Spleen (tissue), 7 donors: ENCODE data around the gene TBXAS1.

ENCODE experiments used
- CTCF ChIP-seq, 11 experiments: fragments of 200-600 bp in 7 of 11; fragments of 450-650 bp in 4 of 11; sonication (generic) in 4 of 11; IDR thresholded peaks in 8 of 11; conservative IDR thresholded peaks in 3 of 11; 1 replicate in 7 of 11; 2 replicates in 4 of 11; pipeline versions ENCODE4 v1.4.0 to v1.8.0; 2016 to 2021; ENCODE audit warnings: antibody characterized with exemption in 11 of 11, inconsistent platforms in 4 of 11, mild to moderate bottlenecking in 1 of 11
- POLR2A ChIP-seq, 3 donors: fragments of 450-650 bp; IDR thresholded peaks; one replicate each; pipeline ENCODE4 v1.5.1; 2017; ENCODE audit warnings: antibody characterized with exemption in 3 of 3, mild to moderate bottlenecking in 1 of 3
- POLR2AphosphoS5 ChIP-seq, 3 donors: sonication (generic); formaldehyde crosslinking; IDR thresholded peaks; one replicate each; pipeline ENCODE4 v1.5.1; 2017; ENCODE audit warnings: antibody characterized with exemption in 3 of 3
- donor health status: DM: no; HTN: no; CAD: no; lungs with moderate emphysema.
- donor health status: DM: no; HTN: no; CAD: no.
- donor health status: DM: no; HTN: no; CAD: no.

GRCh38 chr7:140017034-140017433 is 188.0 kb downstream of the TBXAS1 start:
- TF ChIP-seq POLR2AphosphoS5 (IDR thresholded peaks at IDR 0.05) (peak in 2 of 3 donors; percentile 8 to 46), CTCF (IDR thresholded peaks at IDR 0.05 in 8 of 11, conservative IDR thresholded peaks at IDR 0.05 in 3 of 11) (no peak), POLR2A (IDR thresholded peaks at IDR 0.05) (no peak)
